Esophagus squamous epithelium (tissue), 4 donors: ENCODE data around the gene TGM5.
"Not testable (repeated sequence)": the region's sequence is repeated elsewhere in the genome, so short reads cannot be mapped to it uniquely, and the experiment has no call there.

Experiments used
- CTCF ChIP-seq, 6 experiments: fragments of 450-650 bp in 4 of 6; fragments of 200-600 bp in 2 of 6; sonication (generic) in 2 of 6; IDR thresholded peaks; one replicate each; pipeline ENCODE4 v1.5.1; 2016 to 2019; ENCODE audit warnings: antibody characterized with exemption in 6 of 6, mild to moderate bottlenecking in 4 of 6, moderate library complexity in 4 of 6
- POLR2A ChIP-seq, 4 donors: fragments of 450-650 bp; IDR thresholded peaks; one replicate each; pipeline ENCODE4 v1.6.1; 2017; ENCODE audit warnings: antibody characterized with exemption in 4 of 4, mild to moderate bottlenecking in 4 of 4, moderate library complexity in 3 of 4

DNA sequence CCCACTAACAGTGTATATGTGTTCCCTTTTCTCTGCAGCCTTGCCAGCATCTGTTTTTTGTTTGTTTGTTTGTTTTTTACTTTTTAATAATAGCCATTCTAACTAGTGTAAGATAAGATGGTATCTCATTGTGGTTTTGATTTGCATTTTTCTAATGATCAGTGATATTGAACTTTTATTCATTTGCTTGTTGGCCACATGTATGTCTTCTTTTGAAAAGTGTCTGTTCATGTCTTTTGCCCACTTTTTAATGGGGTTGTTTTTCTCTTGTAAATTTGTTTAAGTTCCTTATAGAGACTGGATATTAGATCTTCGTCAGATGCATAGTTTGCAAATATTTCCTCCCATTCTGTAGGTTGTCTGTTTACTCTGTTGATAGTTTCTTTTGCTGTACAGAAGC, 5.2 kb upstream of the TGM5 start:
- not testable (repeated sequence) for TF ChIP-seq POLR2A, CTCF (IDR thresholded peaks at IDR 0.05)
